ENCODE results near the gene KIF6.

Gene KIF6

DNA sequence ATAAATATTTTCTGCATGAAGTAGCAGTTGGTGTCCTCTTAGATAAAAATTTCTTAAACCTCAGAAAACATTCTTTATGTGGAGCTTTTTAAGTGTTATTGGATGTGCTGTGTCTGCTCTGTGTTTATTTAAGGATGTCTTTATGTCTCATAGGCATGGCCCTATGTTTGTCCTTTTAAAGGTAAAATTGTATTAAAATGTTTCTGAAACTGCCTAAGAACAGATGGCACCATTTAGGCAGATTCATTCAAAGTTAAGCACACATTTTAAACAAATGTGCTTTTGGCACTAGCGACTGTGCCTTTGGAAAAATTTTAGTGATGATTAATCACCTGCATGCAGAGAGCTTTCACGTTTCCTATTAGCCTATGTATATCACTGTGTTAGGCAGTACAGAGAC lies 125.2 kb downstream of the KIF6 start:
- Histone ChIP-seq H3K27me3 (ENCODE audit: insufficient read depth, poor library complexity, severe bottlenecking) (no peaks in the 10 kb centered on the region), H3K4me3 (replicated peaks; ENCODE audit: insufficient read depth, low read length) (no peak overlapping the region), H3K27ac (replicated peaks) (no peak overlapping the region)
- DNase-seq (ENCODE audit: low read depth in 1 of 2, low spot score in 1 of 2) = no peak
- TF ChIP-seq, protein P1, sequence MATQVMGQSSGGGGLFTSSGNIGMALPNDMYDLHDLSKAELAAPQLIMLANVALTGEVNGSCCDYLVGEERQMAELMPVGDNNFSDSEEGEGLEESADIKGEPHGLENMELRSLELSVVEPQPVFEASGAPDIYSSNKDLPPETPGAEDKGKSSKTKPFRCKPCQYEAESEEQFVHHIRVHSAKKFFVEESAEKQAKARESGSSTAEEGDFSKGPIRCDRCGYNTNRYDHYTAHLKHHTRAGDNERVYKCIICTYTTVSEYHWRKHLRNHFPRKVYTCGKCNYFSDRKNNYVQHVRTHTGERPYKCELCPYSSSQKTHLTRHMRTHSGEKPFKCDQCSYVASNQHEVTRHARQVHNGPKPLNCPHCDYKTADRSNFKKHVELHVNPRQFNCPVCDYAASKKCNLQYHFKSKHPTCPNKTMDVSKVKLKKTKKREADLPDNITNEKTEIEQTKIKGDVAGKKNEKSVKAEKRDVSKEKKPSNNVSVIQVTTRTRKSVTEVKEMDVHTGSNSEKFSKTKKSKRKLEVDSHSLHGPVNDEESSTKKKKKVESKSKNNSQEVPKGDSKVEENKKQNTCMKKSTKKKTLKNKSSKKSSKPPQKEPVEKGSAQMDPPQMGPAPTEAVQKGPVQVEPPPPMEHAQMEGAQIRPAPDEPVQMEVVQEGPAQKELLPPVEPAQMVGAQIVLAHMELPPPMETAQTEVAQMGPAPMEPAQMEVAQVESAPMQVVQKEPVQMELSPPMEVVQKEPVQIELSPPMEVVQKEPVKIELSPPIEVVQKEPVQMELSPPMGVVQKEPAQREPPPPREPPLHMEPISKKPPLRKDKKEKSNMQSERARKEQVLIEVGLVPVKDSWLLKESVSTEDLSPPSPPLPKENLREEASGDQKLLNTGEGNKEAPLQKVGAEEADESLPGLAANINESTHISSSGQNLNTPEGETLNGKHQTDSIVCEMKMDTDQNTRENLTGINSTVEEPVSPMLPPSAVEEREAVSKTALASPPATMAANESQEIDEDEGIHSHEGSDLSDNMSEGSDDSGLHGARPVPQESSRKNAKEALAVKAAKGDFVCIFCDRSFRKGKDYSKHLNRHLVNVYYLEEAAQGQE (IDR thresholded peaks at IDR 0.05; ENCODE audit: insufficient replicate concordance, low read depth) = no peak
- TF ChIP-seq, protein P2, sequence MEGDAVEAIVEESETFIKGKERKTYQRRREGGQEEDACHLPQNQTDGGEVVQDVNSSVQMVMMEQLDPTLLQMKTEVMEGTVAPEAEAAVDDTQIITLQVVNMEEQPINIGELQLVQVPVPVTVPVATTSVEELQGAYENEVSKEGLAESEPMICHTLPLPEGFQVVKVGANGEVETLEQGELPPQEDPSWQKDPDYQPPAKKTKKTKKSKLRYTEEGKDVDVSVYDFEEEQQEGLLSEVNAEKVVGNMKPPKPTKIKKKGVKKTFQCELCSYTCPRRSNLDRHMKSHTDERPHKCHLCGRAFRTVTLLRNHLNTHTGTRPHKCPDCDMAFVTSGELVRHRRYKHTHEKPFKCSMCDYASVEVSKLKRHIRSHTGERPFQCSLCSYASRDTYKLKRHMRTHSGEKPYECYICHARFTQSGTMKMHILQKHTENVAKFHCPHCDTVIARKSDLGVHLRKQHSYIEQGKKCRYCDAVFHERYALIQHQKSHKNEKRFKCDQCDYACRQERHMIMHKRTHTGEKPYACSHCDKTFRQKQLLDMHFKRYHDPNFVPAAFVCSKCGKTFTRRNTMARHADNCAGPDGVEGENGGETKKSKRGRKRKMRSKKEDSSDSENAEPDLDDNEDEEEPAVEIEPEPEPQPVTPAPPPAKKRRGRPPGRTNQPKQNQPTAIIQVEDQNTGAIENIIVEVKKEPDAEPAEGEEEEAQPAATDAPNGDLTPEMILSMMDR (IDR thresholded peaks at IDR 0.05; ENCODE audit: insufficient read depth, low read length) = no peak
- no peak for TF ChIP-seq SPI1 (IDR thresholded peaks at IDR 0.05; ENCODE audit: borderline replicate concordance, low read depth)
- TF ChIP-seq POLR2AphosphoS5 (IDR thresholded peaks at IDR 0.05; ENCODE audit: low read depth) = no peak
- no peak for TF ChIP-seq GABPA (IDR thresholded peaks at IDR 0.05; ENCODE audit: low read depth)

DNA sequence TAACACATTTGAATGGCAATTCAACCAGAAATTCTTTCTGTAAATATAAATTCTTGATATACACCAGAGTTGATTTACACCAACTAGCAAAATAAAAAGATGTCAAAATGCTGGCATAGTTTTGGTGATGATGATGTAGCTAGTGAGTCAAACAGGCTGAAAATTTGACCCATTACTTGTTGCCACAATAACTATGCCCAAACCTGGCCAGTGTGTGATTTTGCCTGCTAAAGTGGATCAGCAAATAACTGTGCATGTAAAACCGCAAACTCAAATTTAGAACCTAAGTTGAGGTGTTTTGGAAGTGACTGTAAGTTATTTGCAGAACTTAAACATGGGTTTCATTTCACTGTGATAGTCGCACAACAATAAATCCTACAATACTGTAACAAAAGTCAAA lies 125.9 kb downstream of the KIF6 start:
- Histone ChIP-seq H3K27ac (replicated peaks) (no peak overlapping the region), H3K27me3 (ENCODE audit: insufficient read depth, poor library complexity, severe bottlenecking) (no peaks in the 10 kb centered on the region), H3K4me3 (replicated peaks; ENCODE audit: insufficient read depth, low read length) (no peak overlapping the region)
- TF ChIP-seq, protein P1 (IDR thresholded peaks at IDR 0.05; ENCODE audit: insufficient replicate concordance, low read depth) = no peak
- TF ChIP-seq, protein P2 (IDR thresholded peaks at IDR 0.05; ENCODE audit: insufficient read depth, low read length) = no peak
- TF ChIP-seq GABPA (IDR thresholded peaks at IDR 0.05; ENCODE audit: low read depth) = no peak
- no peak for TF ChIP-seq POLR2AphosphoS5 (IDR thresholded peaks at IDR 0.05; ENCODE audit: low read depth)
- DNase-seq (ENCODE audit: low read depth in 1 of 2, low spot score in 1 of 2) = no peak

DNA sequence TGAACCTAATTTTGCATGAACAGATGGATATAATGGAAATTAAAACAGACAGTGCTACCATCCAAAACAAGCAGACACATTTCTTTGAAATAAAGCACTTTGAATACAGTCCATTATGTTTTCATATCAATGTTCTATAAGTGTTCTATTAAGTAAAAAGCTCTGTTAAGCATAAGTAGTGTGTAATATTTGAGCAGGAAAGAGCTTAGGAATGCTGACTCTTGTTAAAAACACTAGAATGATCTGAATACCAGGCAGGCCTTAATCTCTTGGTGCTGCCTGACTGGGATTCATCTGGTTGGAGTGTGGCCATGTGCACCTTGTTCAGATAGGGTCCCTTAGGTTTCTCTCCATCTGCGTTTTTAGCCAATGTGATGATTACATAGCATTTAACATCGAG lies 130.9 kb downstream of the KIF6 start:
- H3K4me3 ChIP-seq (replicated peaks; ENCODE audit: insufficient read depth, low read length) = no peak overlapping the region
- TF ChIP-seq, protein P2 (IDR thresholded peaks at IDR 0.05; ENCODE audit: insufficient read depth, low read length) = no peak
- TF ChIP-seq SPI1 (IDR thresholded peaks at IDR 0.05; ENCODE audit: borderline replicate concordance, low read depth) (no peak), POLR2AphosphoS5 (IDR thresholded peaks at IDR 0.05; ENCODE audit: low read depth) (no peak), GABPA (IDR thresholded peaks at IDR 0.05; ENCODE audit: low read depth) (no peak)
- TF ChIP-seq, protein P1 (IDR thresholded peaks at IDR 0.05; ENCODE audit: insufficient replicate concordance, low read depth) = no peak

More for the DNA sequence above, 130.9 kb downstream of the KIF6 start:
- Histone ChIP-seq H3K27ac (replicated peaks) (no peak overlapping the region), H3K27me3 (ENCODE audit: insufficient read depth, poor library complexity, severe bottlenecking) (no peaks in the 10 kb centered on the region)
- no peak for DNase-seq (ENCODE audit: low read depth in 1 of 2, low spot score in 1 of 2)
